ENCODE measurements around the gene MAJIN. TPM values are rescaled to one million over a fixed set of nuclear protein-coding genes. Genes with fewer than 3 reads are reported as not detected.

MAJIN gene
- total and polyA plus RNA-seq, 9 of the 15 experiments (the other 6 are each of a cell fraction or from before 2014, with no cell fraction given): 0.17 to 0.83 (median 0.24) TPM; not detected in 2

- TF ChIP-seq ZNF280B (CRISPR knock-in tag; IDR thresholded peaks at IDR 0.05): no peak
- peak; percentile 67 to 95; a peak in 3 of 4 replicates for TF ChIP-seq NONO (IDR thresholded peaks at IDR 0.05; ENCODE audit: low read depth in 2 of 2, low read length in 1 of 2)
- no peak for TF ChIP-seq ZNF583 (CRISPR knock-in tag; IDR thresholded peaks at IDR 0.05)
- TF ChIP-seq RNF2 (IDR thresholded peaks at IDR 0.05): peak; percentile 43; the same call in 1 of the 2 replicates
- TF ChIP-seq PATZ1 (CRISPR knock-in tag; IDR thresholded peaks at IDR 0.05; ENCODE audit: borderline replicate concordance): no peak
- no peak for TF ChIP-seq GTF2F1 (IDR thresholded peaks at IDR 0.05; ENCODE audit: low read depth, low read length)
- TF ChIP-seq GTF3C2 (IDR thresholded peaks at IDR 0.05; ENCODE audit: borderline replicate concordance, extremely low read depth, insufficient read length): no peak
- TF ChIP-seq ZBTB34 (CRISPR knock-in tag; IDR thresholded peaks at IDR 0.05): no peak
- peak; percentile 98; the same call in 1 of the 2 replicates for TF ChIP-seq FOXP4 (CRISPR knock-in tag; IDR thresholded peaks at IDR 0.05; ENCODE audit: borderline replicate concordance)
- no peak for TF ChIP-seq CHAMP1 (IDR thresholded peaks at IDR 0.05)
Observed at GRCh38 chr11:65013888-65014725, 42.2 kb upstream of the MAJIN start, which contains the start of gene ARL2 (continued).

All from K562 (cell line).